ENCODE data around the gene AIFM3. TPM values are rescaled to one million over a fixed set of nuclear protein-coding genes. Genes with fewer than 3 reads are reported as not detected.
"Not testable (repeated sequence)": the region's sequence is repeated elsewhere in the genome, so short reads cannot be mapped to it uniquely, and the experiment has no call there.

The AIFM3 gene
- total RNA-seq, 1 donor from 2014 or later, result 0.99 TPM

- H3K27me3 Mint-ChIP-seq (ENCODE audit: unreplicated experiment), result no peaks in the 10 kb centered on the region
- DNase-seq (ENCODE audit: extremely low spot score, unreplicated experiment), result no peak
- H3K4me3 Mint-ChIP-seq (ENCODE audit: unreplicated experiment), result no peak overlapping the region
- H3K4me1 Mint-ChIP-seq (ENCODE audit: unreplicated experiment), result peaks cover 22% of the 10 kb centered on the region
- H3K9me3 Mint-ChIP-seq (ENCODE audit: unreplicated experiment), result no peaks in the 10 kb centered on the region
- H3K27ac Mint-ChIP-seq (ENCODE audit: unreplicated experiment), result no peak overlapping the region
- TF ChIP-seq CTCF (IDR thresholded peaks at IDR 0.05), result no peak
- no peaks in the 10 kb centered on the region for H3K36me3 Mint-ChIP-seq (ENCODE audit: unreplicated experiment)
Measured at GRCh38 chr22:20970939-20971657, 4.0 kb downstream of the AIFM3 start.

- peaks cover 22% of the 10 kb centered on the region for H3K4me1 Mint-ChIP-seq (ENCODE audit: unreplicated experiment)
- not testable (repeated sequence) for H3K36me3 Mint-ChIP-seq (ENCODE audit: unreplicated experiment); H3K4me3 Mint-ChIP-seq (ENCODE audit: unreplicated experiment); DNase-seq (ENCODE audit: extremely low spot score, unreplicated experiment); H3K9me3 Mint-ChIP-seq (ENCODE audit: unreplicated experiment); H3K27me3 Mint-ChIP-seq (ENCODE audit: unreplicated experiment)
- H3K27ac Mint-ChIP-seq (ENCODE audit: unreplicated experiment), result peak overlapping the region; percentile 14
Measured at GRCh38 chr22:20972014-20972694, 5.1 kb downstream of the AIFM3 start.

GRCh38 chr22:20972933-20973577, 6.0 kb downstream of the AIFM3 start:
- Mint-ChIP-seq H3K27me3 (ENCODE audit: unreplicated experiment) (no peaks in the 10 kb centered on the region), H3K36me3 (ENCODE audit: unreplicated experiment) (no peaks in the 10 kb centered on the region), H3K27ac (ENCODE audit: unreplicated experiment) (no peak overlapping the region), H3K9me3 (ENCODE audit: unreplicated experiment) (no peaks in the 10 kb centered on the region), H3K4me1 (ENCODE audit: unreplicated experiment) (peaks cover 22% of the 10 kb centered on the region), H3K4me3 (ENCODE audit: unreplicated experiment) (no peak overlapping the region)
- TF ChIP-seq CTCF (IDR thresholded peaks at IDR 0.05), result no peak
- no peak for DNase-seq (ENCODE audit: extremely low spot score, unreplicated experiment)

- H3K27me3 Mint-ChIP-seq (ENCODE audit: unreplicated experiment), result no peaks in the 10 kb centered on the region
- no peak overlapping the region for H3K4me3 Mint-ChIP-seq (ENCODE audit: unreplicated experiment)
- no peak for DNase-seq (ENCODE audit: extremely low spot score, unreplicated experiment)
- peaks cover 3% of the 10 kb centered on the region for H3K9me3 Mint-ChIP-seq (ENCODE audit: unreplicated experiment)
- H3K4me1 Mint-ChIP-seq (ENCODE audit: unreplicated experiment), result peaks cover 22% of the 10 kb centered on the region
- no peak overlapping the region for H3K27ac Mint-ChIP-seq (ENCODE audit: unreplicated experiment)
- TF ChIP-seq CTCF (IDR thresholded peaks at IDR 0.05), result no peak
- no peaks in the 10 kb centered on the region for H3K36me3 Mint-ChIP-seq (ENCODE audit: unreplicated experiment)
Measured at GRCh38 chr22:20973634-20974286, 6.7 kb downstream of the AIFM3 start.

- H3K9me3 Mint-ChIP-seq (ENCODE audit: unreplicated experiment), result peaks cover 7% of the 10 kb centered on the region
- H3K4me3 Mint-ChIP-seq (ENCODE audit: unreplicated experiment), result no peak overlapping the region
- H3K36me3 Mint-ChIP-seq (ENCODE audit: unreplicated experiment), result no peaks in the 10 kb centered on the region
- no peak for TF ChIP-seq CTCF (IDR thresholded peaks at IDR 0.05)
- peaks cover 26% of the 10 kb centered on the region for H3K4me1 Mint-ChIP-seq (ENCODE audit: unreplicated experiment)
- no peak overlapping the region for H3K27ac Mint-ChIP-seq (ENCODE audit: unreplicated experiment)
- DNase-seq (ENCODE audit: extremely low spot score, unreplicated experiment), result no peak
- no peaks in the 10 kb centered on the region for H3K27me3 Mint-ChIP-seq (ENCODE audit: unreplicated experiment)
Measured at GRCh38 chr22:20974336-20974955, 7.4 kb downstream of the AIFM3 start.

Measured in osteocyte (in vitro differentiated cells).